H1 (cell line): ENCODE measurements around the gene ISOC2. TPM values are rescaled to one million over a fixed set of nuclear protein-coding genes. Genes with fewer than 3 reads are reported as not detected.

Experiments
- EGR1 ChIP-seq: IDR thresholded peaks from 2 replicates; pipeline ENCODE4 v1.6.1; 2011; ENCODE audit warnings: low read depth, low read length, borderline replicate concordance
- EP300 ChIP-seq, 2 experiments: IDR thresholded peaks; 1 replicate in 1 of 2; 2 replicates in 1 of 2; pipeline ENCODE4 v1.6.1; 2011 to 2012; ENCODE audit warnings: low read depth in 2 of 2, low read length in 2 of 2, mild to moderate bottlenecking in 2 of 2, borderline replicate concordance in 1 of 2, inconsistent platforms in 1 of 2, moderate library complexity in 1 of 2
- KDM5A ChIP-seq: fragments of 200-600 bp; IDR thresholded peaks from 2 replicates; pipeline ENCODE4 v1.7.1; 2012; ENCODE audit warnings: mild to moderate bottlenecking, low read length, inconsistent platforms, mixed read lengths
- POU5F1 ChIP-seq: IDR thresholded peaks from 2 replicates; pipeline ENCODE4 v1.6.1; 2011; ENCODE audit warnings: low read depth, mild to moderate bottlenecking, low read length, moderate library complexity
- SP1 ChIP-seq: IDR thresholded peaks from 2 replicates; pipeline ENCODE4 v1.6.1; 2011; ENCODE audit warnings: low read depth, low read length
- TBP ChIP-seq: IDR thresholded peaks from 2 replicates; pipeline ENCODE4 v1.6.1; 2011; ENCODE audit warnings: low read depth, low read length, improper control_type of control experiment
- TCF12 ChIP-seq: IDR thresholded peaks from 2 replicates; pipeline ENCODE4 v1.6.1; 2011; ENCODE audit warnings: low read depth, mild to moderate bottlenecking, low read length
- ZNF274 ChIP-seq: IDR thresholded peaks from 2 replicates; pipeline ENCODE4 v1.7.0; 2012; ENCODE audit warnings: low read length, borderline replicate concordance; ENCODE audit errors: extremely low read depth
- polyA plus RNA-seq, 7 experiments: library from polyadenylated mRNA; depleted of rRNA in 3 of 7; stranded (reverse) in 5 of 7; unstranded in 2 of 7; fragments of >200 nt in 5 of 7; fragments of 200-250 nt in 2 of 7; gene quantifications; 1 replicate in 5 of 7; 2 replicates in 1 of 7; 4 replicates in 1 of 7; pipeline versions ENCODE4 v1.2.1 to v1.2.3, GENCODE V29; 2011 to 2013; ENCODE audit warnings: missing spikeins in 2 of 7, mixed read lengths in 2 of 7
- total RNA-seq: library from RNA; stranded (reverse); fragmentation: NEBNext Ultra II Directional; extraction: Animal tissue kit (Norgen Biotek cat#: 25700); gene quantifications from 2 replicates; pipeline ENCODE4 v1.2.1, GENCODE V29; 2021
- TF ChIP-seq, protein P1 (sequence below): fragments of 300-600 bp; sonication (generic); IDR thresholded peaks from 2 replicates; pipeline ENCODE4 v1.7.1; 2012; ENCODE audit warnings: low read length, moderate library complexity, mild to moderate bottlenecking, inconsistent platforms; ENCODE audit not compliant: insufficient replicate concordance
- TF ChIP-seq, protein P2 (sequence below): IDR thresholded peaks from 2 replicates; pipeline ENCODE4 v1.6.1; 2011; ENCODE audit warnings: low read depth, mild to moderate bottlenecking, low read length; ENCODE audit not compliant: insufficient read depth
- TF ChIP-seq, protein P3 (sequence below): IDR thresholded peaks from 2 replicates; pipeline ENCODE4 v1.6.1; 2012; ENCODE audit warnings: inconsistent platforms

ISOC2 gene
- total and polyA plus RNA-seq, 2 of the 8 experiments (the other 6 are each of a cell fraction or from before 2014, with no cell fraction given): 96.9 to 152 TPM

DNA sequence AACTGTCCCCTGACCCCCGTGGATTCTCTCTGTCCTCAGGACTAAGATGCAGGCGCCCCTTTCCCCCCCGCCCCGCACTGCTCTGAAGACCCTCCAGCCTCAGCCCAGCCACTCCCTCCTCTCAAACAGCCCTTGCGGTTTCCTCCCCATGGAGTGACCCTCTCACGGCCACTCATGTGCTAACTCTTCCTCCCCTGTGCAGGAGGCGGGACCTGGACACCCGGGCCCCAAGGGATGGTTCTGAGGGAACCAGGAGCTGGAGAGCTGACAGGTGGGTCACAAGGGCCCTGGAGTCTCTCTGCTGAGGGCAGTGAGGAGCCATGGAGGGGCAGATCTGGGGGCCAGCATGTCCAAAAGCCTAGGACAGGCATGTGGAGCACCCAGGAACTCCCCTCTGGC, 1.9 kb downstream of the ISOC2 start (continued):
- TF ChIP-seq, protein P1, sequence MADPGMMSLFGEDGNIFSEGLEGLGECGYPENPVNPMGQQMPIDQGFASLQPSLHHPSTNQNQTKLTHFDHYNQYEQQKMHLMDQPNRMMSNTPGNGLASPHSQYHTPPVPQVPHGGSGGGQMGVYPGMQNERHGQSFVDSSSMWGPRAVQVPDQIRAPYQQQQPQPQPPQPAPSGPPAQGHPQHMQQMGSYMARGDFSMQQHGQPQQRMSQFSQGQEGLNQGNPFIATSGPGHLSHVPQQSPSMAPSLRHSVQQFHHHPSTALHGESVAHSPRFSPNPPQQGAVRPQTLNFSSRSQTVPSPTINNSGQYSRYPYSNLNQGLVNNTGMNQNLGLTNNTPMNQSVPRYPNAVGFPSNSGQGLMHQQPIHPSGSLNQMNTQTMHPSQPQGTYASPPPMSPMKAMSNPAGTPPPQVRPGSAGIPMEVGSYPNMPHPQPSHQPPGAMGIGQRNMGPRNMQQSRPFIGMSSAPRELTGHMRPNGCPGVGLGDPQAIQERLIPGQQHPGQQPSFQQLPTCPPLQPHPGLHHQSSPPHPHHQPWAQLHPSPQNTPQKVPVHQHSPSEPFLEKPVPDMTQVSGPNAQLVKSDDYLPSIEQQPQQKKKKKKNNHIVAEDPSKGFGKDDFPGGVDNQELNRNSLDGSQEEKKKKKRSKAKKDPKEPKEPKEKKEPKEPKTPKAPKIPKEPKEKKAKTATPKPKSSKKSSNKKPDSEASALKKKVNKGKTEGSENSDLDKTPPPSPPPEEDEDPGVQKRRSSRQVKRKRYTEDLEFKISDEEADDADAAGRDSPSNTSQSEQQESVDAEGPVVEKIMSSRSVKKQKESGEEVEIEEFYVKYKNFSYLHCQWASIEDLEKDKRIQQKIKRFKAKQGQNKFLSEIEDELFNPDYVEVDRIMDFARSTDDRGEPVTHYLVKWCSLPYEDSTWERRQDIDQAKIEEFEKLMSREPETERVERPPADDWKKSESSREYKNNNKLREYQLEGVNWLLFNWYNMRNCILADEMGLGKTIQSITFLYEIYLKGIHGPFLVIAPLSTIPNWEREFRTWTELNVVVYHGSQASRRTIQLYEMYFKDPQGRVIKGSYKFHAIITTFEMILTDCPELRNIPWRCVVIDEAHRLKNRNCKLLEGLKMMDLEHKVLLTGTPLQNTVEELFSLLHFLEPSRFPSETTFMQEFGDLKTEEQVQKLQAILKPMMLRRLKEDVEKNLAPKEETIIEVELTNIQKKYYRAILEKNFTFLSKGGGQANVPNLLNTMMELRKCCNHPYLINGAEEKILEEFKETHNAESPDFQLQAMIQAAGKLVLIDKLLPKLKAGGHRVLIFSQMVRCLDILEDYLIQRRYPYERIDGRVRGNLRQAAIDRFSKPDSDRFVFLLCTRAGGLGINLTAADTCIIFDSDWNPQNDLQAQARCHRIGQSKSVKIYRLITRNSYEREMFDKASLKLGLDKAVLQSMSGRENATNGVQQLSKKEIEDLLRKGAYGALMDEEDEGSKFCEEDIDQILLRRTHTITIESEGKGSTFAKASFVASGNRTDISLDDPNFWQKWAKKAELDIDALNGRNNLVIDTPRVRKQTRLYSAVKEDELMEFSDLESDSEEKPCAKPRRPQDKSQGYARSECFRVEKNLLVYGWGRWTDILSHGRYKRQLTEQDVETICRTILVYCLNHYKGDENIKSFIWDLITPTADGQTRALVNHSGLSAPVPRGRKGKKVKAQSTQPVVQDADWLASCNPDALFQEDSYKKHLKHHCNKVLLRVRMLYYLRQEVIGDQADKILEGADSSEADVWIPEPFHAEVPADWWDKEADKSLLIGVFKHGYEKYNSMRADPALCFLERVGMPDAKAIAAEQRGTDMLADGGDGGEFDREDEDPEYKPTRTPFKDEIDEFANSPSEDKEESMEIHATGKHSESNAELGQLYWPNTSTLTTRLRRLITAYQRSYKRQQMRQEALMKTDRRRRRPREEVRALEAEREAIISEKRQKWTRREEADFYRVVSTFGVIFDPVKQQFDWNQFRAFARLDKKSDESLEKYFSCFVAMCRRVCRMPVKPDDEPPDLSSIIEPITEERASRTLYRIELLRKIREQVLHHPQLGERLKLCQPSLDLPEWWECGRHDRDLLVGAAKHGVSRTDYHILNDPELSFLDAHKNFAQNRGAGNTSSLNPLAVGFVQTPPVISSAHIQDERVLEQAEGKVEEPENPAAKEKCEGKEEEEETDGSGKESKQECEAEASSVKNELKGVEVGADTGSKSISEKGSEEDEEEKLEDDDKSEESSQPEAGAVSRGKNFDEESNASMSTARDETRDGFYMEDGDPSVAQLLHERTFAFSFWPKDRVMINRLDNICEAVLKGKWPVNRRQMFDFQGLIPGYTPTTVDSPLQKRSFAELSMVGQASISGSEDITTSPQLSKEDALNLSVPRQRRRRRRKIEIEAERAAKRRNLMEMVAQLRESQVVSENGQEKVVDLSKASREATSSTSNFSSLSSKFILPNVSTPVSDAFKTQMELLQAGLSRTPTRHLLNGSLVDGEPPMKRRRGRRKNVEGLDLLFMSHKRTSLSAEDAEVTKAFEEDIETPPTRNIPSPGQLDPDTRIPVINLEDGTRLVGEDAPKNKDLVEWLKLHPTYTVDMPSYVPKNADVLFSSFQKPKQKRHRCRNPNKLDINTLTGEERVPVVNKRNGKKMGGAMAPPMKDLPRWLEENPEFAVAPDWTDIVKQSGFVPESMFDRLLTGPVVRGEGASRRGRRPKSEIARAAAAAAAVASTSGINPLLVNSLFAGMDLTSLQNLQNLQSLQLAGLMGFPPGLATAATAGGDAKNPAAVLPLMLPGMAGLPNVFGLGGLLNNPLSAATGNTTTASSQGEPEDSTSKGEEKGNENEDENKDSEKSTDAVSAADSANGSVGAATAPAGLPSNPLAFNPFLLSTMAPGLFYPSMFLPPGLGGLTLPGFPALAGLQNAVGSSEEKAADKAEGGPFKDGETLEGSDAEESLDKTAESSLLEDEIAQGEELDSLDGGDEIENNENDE: no peak
- TF ChIP-seq, protein P2, sequence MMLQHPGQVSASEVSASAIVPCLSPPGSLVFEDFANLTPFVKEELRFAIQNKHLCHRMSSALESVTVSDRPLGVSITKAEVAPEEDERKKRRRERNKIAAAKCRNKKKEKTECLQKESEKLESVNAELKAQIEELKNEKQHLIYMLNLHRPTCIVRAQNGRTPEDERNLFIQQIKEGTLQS: no peak
- TF ChIP-seq, protein P3, sequence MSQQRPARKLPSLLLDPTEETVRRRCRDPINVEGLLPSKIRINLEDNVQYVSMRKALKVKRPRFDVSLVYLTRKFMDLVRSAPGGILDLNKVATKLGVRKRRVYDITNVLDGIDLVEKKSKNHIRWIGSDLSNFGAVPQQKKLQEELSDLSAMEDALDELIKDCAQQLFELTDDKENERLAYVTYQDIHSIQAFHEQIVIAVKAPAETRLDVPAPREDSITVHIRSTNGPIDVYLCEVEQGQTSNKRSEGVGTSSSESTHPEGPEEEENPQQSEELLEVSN: no peak
- no peak for TF ChIP-seq SP1
- TF ChIP-seq POU5F1: no peak
- TF ChIP-seq TBP: no peak
- no peak for TF ChIP-seq EP300 (IDR thresholded peaks at IDR 0.05; ENCODE audit: borderline replicate concordance in 1 of 2, low read depth in 2 of 2, low read length in 2 of 2)
- TF ChIP-seq ZNF274: no peak
- TF ChIP-seq KDM5A: no peak
- TF ChIP-seq TCF12: no peak
- no peak for TF ChIP-seq EGR1
- TF ChIP-seq, all 59 proteins: peak for 0
